ENCODE measurements around the gene PRCP.
"Not testable (repeated sequence)": the region's sequence is repeated elsewhere in the genome, so short reads cannot be mapped to it uniquely, and the experiment has no call there.

Gene PRCP

DNA sequence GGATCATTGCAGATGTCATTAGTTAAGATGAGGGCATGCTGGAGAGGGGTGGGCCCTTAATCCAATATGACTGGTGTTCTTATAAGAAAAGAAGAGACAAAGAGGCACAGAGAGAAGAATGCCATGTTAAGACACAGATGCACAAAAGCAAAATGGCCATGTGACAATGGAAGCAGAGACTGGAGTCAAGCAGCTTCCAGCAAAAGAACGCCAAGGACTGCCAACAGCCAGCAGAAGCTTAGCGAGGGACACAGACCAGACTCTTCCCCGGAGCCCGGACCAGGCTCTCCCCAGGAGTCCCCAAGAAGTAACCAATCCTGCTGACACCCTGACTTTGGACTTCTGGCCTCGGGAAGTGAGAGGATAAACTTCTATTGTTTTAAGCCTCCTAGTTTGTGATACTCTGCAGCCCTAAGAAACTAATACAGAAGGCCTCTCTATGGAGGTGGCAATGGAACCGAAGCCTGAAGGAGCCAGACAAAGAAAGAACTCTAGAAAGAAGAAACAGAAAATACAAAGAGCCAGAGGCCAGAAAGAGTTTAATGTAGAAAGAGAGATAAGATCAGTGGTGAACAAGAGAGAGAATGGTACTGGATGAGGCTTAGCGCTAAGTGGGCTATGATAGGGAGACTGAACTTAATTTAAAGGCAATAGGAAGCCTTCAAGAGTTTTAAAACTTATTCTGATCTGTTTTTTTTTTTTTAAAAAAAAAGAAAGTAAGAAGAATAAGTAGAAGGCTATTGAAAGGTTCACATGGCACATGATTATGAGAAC is 27.7 kb downstream of the PRCP start:
- Mint-ChIP-seq H3K27me3 (ENCODE audit: low read depth) (no peaks in the 10 kb centered on the region), H3K27ac (no peak overlapping the region), H3K9me3 (peaks cover 8% of the 10 kb centered on the region), H3K4me3 (no peak overlapping the region), H3K4me1 (ENCODE audit: low read depth) (peaks cover 22% of the 10 kb centered on the region), H3K36me3 (ENCODE audit: low read depth) (no peaks in the 10 kb centered on the region)
- no peak for DNase-seq (ENCODE audit: low spot score)

DNA sequence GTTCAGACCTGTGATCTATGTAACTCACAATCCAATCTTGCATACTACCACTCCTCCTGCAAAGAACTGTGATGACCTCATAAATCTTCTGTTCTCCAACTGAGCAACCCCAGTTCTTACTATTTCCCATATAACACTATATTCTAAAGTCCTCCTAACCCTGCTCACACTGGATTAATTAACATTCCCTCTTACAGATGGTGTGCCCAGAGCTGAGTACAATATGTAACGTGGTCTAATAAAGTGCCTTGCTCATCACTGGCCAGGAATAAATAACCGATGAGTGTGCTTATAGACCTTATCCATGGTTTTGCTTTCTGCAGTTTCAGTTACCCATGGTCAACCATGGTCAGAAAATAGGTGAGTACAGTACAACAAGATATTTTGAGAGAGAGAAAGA is 28.6 kb downstream of the PRCP start:
- no peak overlapping the region for H3K4me3 Mint-ChIP-seq
- H3K27me3 Mint-ChIP-seq (ENCODE audit: low read depth): peaks cover 2% of the 10 kb centered on the region
- H3K4me1 Mint-ChIP-seq (ENCODE audit: low read depth): peaks cover 25% of the 10 kb centered on the region
- peaks cover 4% of the 10 kb centered on the region for H3K9me3 Mint-ChIP-seq
- no peaks in the 10 kb centered on the region for H3K36me3 Mint-ChIP-seq (ENCODE audit: low read depth)
- H3K27ac Mint-ChIP-seq: no peak overlapping the region
- DNase-seq (ENCODE audit: low spot score): no peak

DNA sequence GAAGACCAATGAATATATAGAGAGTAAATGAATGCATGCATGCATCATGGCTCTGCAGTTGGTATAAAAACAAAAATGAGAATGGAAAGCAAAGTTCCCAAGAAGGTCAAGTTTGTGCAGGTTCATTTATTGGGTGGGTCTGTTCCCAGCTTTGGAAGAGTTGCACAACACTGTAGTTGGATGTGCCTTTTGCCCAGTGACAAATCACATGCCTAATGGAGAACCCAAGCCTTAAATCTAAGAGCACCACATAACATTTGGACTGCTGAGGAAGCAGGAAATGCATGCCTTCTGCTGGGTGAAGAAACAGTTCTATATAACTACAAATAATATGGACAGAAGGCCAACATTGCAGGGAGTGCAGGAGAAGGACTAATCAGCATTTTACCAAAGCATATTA is 30.6 kb downstream of the PRCP start:
- Mint-ChIP-seq H3K9me3 (no peaks in the 10 kb centered on the region), H3K27ac (no peak overlapping the region), H3K4me3 (no peak overlapping the region), H3K27me3 (ENCODE audit: low read depth) (peaks cover 2% of the 10 kb centered on the region), H3K36me3 (ENCODE audit: low read depth) (no peaks in the 10 kb centered on the region), H3K4me1 (ENCODE audit: low read depth) (peaks cover 23% of the 10 kb centered on the region)
- DNase-seq (ENCODE audit: low spot score): no peak

DNA sequence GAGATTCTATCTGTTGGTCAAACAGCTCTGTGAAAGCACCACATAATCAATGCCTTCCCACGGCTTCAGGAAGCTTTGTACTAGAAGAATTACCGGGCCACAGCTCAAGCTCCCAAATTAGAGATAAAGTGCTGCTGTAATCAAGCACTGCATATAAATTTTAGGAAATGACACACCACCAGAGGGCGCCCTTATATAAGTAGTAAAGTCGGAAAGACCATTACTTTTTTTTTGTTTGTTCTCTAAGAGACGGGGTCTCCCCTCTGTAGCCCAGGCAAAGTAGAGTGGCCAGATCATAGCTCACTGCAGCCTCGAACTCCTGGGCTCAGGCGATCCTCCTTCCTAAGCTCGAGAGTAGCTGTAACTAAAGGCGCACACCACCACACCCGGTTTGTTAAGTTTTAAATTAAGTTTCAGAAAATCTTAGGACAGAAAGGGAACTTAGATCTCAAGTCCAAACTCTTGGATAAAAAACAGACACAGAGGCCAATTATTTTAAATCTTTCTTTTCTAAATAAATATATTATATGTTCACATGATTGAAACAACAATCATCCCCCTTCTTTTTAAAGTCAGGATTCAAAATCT is 32.6 kb downstream of the PRCP start:
- Mint-ChIP-seq H3K9me3 (no peaks in the 10 kb centered on the region), H3K4me3 (no peak overlapping the region), H3K27me3 (ENCODE audit: low read depth) (peaks cover 2% of the 10 kb centered on the region), H3K4me1 (ENCODE audit: low read depth) (peaks cover 10% of the 10 kb centered on the region), H3K36me3 (ENCODE audit: low read depth) (no peaks in the 10 kb centered on the region), H3K27ac (no peak overlapping the region)
- peak; percentile 55 for DNase-seq (ENCODE audit: low spot score)

GRCh38 chr11:82865841-82866240 is 34.4 kb downstream of the PRCP start:
- peaks cover 2% of the 10 kb centered on the region for H3K27me3 Mint-ChIP-seq (ENCODE audit: low read depth)
- DNase-seq (ENCODE audit: low spot score): no peak
- no peaks in the 10 kb centered on the region for H3K9me3 Mint-ChIP-seq
- peaks cover 9% of the 10 kb centered on the region for H3K4me1 Mint-ChIP-seq (ENCODE audit: low read depth)
- H3K4me3 Mint-ChIP-seq: no peak overlapping the region
- H3K27ac Mint-ChIP-seq: no peak overlapping the region
- no peaks in the 10 kb centered on the region for H3K36me3 Mint-ChIP-seq (ENCODE audit: low read depth)

DNA sequence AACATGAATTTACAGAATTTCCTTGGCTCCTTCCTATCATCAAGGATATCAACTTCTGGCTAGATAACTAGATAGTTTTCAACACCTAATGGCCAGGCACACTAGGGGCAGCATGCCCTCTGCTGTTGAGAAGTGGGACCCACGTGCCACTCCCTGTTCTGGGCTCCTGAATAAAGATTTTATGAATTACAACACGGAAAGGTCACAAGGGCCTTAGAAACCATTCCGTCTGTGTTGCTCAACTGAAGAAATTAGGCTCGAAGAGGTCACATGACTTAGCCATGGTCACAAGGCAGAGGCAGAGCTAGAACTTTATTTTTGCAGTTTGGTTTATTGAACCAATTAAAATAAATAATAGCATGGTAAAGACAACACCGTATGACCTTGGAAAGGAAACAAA is 36.0 kb downstream of the PRCP start:
- H3K4me3 Mint-ChIP-seq: no peak overlapping the region
- DNase-seq (ENCODE audit: low spot score): no peak
- H3K9me3 Mint-ChIP-seq: no peaks in the 10 kb centered on the region
- no peak overlapping the region for H3K27ac Mint-ChIP-seq
- peaks cover 2% of the 10 kb centered on the region for H3K27me3 Mint-ChIP-seq (ENCODE audit: low read depth)
- H3K4me1 Mint-ChIP-seq (ENCODE audit: low read depth): peaks cover 7% of the 10 kb centered on the region
- no peaks in the 10 kb centered on the region for H3K36me3 Mint-ChIP-seq (ENCODE audit: low read depth)

DNA sequence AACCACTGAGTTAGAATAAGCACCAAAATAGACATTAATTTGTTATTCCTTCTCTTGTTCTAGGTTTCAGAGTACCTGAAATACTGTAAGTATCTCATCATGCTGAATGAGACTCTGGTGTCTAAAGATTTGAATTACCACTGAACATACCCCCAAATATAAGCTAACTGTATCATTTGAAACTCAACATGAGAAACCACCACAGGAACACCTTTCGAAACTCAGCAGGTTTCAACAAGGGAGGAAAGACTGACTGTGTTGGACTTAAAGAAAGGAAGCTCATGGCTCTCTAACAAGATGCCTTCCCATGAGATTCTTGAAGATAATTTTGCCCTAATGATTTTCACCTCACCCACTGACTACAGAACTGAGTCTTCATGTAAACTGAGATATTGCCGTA is 37.0 kb downstream of the PRCP start:
- Mint-ChIP-seq H3K27ac (no peak overlapping the region), H3K36me3 (ENCODE audit: low read depth) (no peaks in the 10 kb centered on the region), H3K9me3 (no peaks in the 10 kb centered on the region), H3K27me3 (ENCODE audit: low read depth) (peaks cover 2% of the 10 kb centered on the region), H3K4me1 (ENCODE audit: low read depth) (peaks cover 7% of the 10 kb centered on the region), H3K4me3 (no peak overlapping the region)
- no peak for DNase-seq (ENCODE audit: low spot score)

GRCh38 chr11:82862379-82862778 is 37.9 kb downstream of the PRCP start:
- no peak overlapping the region for H3K4me3 Mint-ChIP-seq
- peaks cover 2% of the 10 kb centered on the region for H3K27me3 Mint-ChIP-seq (ENCODE audit: low read depth)
- no peak overlapping the region for H3K27ac Mint-ChIP-seq
- peaks cover 4% of the 10 kb centered on the region for H3K4me1 Mint-ChIP-seq (ENCODE audit: low read depth)
- no peaks in the 10 kb centered on the region for H3K36me3 Mint-ChIP-seq (ENCODE audit: low read depth)
- DNase-seq (ENCODE audit: low spot score): no peak
- no peaks in the 10 kb centered on the region for H3K9me3 Mint-ChIP-seq

- Mint-ChIP-seq H3K36me3 (ENCODE audit: low read depth) (peaks cover 2% of the 10 kb centered on the region), H3K4me1 (ENCODE audit: low read depth) (peaks cover 2% of the 10 kb centered on the region), H3K27ac (no peak overlapping the region), H3K4me3 (no peak overlapping the region), H3K9me3 (no peaks in the 10 kb centered on the region), H3K27me3 (ENCODE audit: low read depth) (no peaks in the 10 kb centered on the region)
- no peak for DNase-seq (ENCODE audit: low spot score)
Measured at GRCh38 chr11:82859750-82860149, 40.5 kb downstream of the PRCP start.

GRCh38 chr11:82858556-82859091 is 41.6 kb downstream of the PRCP start:
- Mint-ChIP-seq H3K4me3 (no peak overlapping the region), H3K27me3 (ENCODE audit: low read depth) (no peaks in the 10 kb centered on the region), H3K36me3 (ENCODE audit: low read depth) (peaks cover 2% of the 10 kb centered on the region), H3K9me3 (no peaks in the 10 kb centered on the region), H3K27ac (no peak overlapping the region), H3K4me1 (ENCODE audit: low read depth) (peaks cover 2% of the 10 kb centered on the region)
- DNase-seq (ENCODE audit: low spot score): no peak

GRCh38 chr11:82858133-82858532 is 42.1 kb downstream of the PRCP start:
- Mint-ChIP-seq H3K9me3 (no peaks in the 10 kb centered on the region), H3K36me3 (ENCODE audit: low read depth) (peaks cover 2% of the 10 kb centered on the region), H3K27me3 (ENCODE audit: low read depth) (no peaks in the 10 kb centered on the region), H3K4me3 (no peak overlapping the region), H3K4me1 (ENCODE audit: low read depth) (peaks cover 2% of the 10 kb centered on the region), H3K27ac (no peak overlapping the region)
- no peak for DNase-seq (ENCODE audit: low spot score)

- H3K4me1 Mint-ChIP-seq (ENCODE audit: low read depth): no peaks in the 10 kb centered on the region
- H3K27ac Mint-ChIP-seq: no peak overlapping the region
- no peak for DNase-seq (ENCODE audit: low spot score)
- H3K36me3 Mint-ChIP-seq (ENCODE audit: low read depth): peaks cover 2% of the 10 kb centered on the region
- H3K27me3 Mint-ChIP-seq (ENCODE audit: low read depth): no peaks in the 10 kb centered on the region
- H3K9me3 Mint-ChIP-seq: no peaks in the 10 kb centered on the region
- H3K4me3 Mint-ChIP-seq: no peak overlapping the region
Measured at GRCh38 chr11:82857145-82857544, 43.1 kb downstream of the PRCP start.

GRCh38 chr11:82855616-82856015 is 44.6 kb downstream of the PRCP start:
- H3K4me3 Mint-ChIP-seq: no peak overlapping the region
- H3K4me1 Mint-ChIP-seq (ENCODE audit: low read depth): no peaks in the 10 kb centered on the region
- H3K27me3 Mint-ChIP-seq (ENCODE audit: low read depth): no peaks in the 10 kb centered on the region
- no peak for DNase-seq (ENCODE audit: low spot score)
- H3K27ac Mint-ChIP-seq: no peak overlapping the region
- no peaks in the 10 kb centered on the region for H3K9me3 Mint-ChIP-seq
- peaks cover 2% of the 10 kb centered on the region for H3K36me3 Mint-ChIP-seq (ENCODE audit: low read depth)

- not testable (repeated sequence) for DNase-seq (ENCODE audit: low spot score); H3K4me1 Mint-ChIP-seq (ENCODE audit: low read depth); H3K36me3 Mint-ChIP-seq (ENCODE audit: low read depth); H3K4me3 Mint-ChIP-seq; H3K27me3 Mint-ChIP-seq (ENCODE audit: low read depth); H3K27ac Mint-ChIP-seq; H3K9me3 Mint-ChIP-seq
Measured at GRCh38 chr11:82854916-82855315, 45.3 kb downstream of the PRCP start.

Data from T-helper 2 cell treated with Interferon-gamma antibody and Interleukin-4, amounts not matched to agents 5 μg/mL and 100 μg/mL, for 36 hours (primary cell).